HG03565 (cell line): ENCODE measurements around the gene MTUS2.

Source experiments
- ATAC-seq: cut with Tn5 transposase; IDR thresholded peaks from one replicate; pipeline ENCODE4 v1.9.1; 2021; ENCODE audit warnings: mild to moderate bottlenecking, moderate library complexity; ENCODE audit not compliant: unreplicated experiment

The MTUS2 gene

GRCh38 chr13:29103065-29103800 is 283.1 kb downstream of the MTUS2 start:
- ATAC-seq = no peak

GRCh38 chr13:29104461-29104860 is 284.3 kb downstream of the MTUS2 start:
- no peak for ATAC-seq

- ATAC-seq = no peak
These were observed 285.6 kb downstream of the MTUS2 start for GRCh38 chr13:29105779-29106178.

GRCh38 chr13:29106651-29107050 is 286.5 kb downstream of the MTUS2 start:
- no peak for ATAC-seq

- no peak for ATAC-seq
These were observed 288.1 kb downstream of the MTUS2 start for GRCh38 chr13:29108068-29108786.

GRCh38 chr13:29109987-29110386 is 289.8 kb downstream of the MTUS2 start:
- no peak for ATAC-seq

GRCh38 chr13:29111446-29111845 is 291.3 kb downstream of the MTUS2 start:
- no peak for ATAC-seq

GRCh38 chr13:29115842-29116241 is 295.7 kb downstream of the MTUS2 start:
- no peak for ATAC-seq

GRCh38 chr13:29117663-29118062 is 297.5 kb downstream of the MTUS2 start:
- no peak for ATAC-seq

- no peak for ATAC-seq
These were observed 298.3 kb downstream of the MTUS2 start for GRCh38 chr13:29118471-29118870.

GRCh38 chr13:29125191-29125933 is 305.2 kb downstream of the MTUS2 start:
- ATAC-seq = peak; percentile 69

- peak; percentile 37 for ATAC-seq
These were observed 305.8 kb downstream of the MTUS2 start for GRCh38 chr13:29125934-29126424.

GRCh38 chr13:29129616-29130015 is 309.5 kb downstream of the MTUS2 start:
- no peak for ATAC-seq

GRCh38 chr13:29131159-29131558 is 311.0 kb downstream of the MTUS2 start:
- no peak for ATAC-seq

GRCh38 chr13:29131881-29132668 is 311.9 kb downstream of the MTUS2 start:
- ATAC-seq = no peak

GRCh38 chr13:29136341-29136740 is 316.2 kb downstream of the MTUS2 start:
- ATAC-seq = no peak

- no peak for ATAC-seq
These were observed 316.9 kb downstream of the MTUS2 start for GRCh38 chr13:29137016-29137415.

- ATAC-seq = no peak
These were observed 317.9 kb downstream of the MTUS2 start for GRCh38 chr13:29137995-29138394.

- ATAC-seq = no peak
These were observed 320.1 kb downstream of the MTUS2 start for GRCh38 chr13:29140277-29140676.

- ATAC-seq = no peak
These were observed 323.7 kb downstream of the MTUS2 start for GRCh38 chr13:29143847-29144246.

- no peak for ATAC-seq
These were observed 334.3 kb downstream of the MTUS2 start for GRCh38 chr13:29154390-29154789.
